Measurements from ENCODE around the gene SHE.

SHE gene

DNA sequence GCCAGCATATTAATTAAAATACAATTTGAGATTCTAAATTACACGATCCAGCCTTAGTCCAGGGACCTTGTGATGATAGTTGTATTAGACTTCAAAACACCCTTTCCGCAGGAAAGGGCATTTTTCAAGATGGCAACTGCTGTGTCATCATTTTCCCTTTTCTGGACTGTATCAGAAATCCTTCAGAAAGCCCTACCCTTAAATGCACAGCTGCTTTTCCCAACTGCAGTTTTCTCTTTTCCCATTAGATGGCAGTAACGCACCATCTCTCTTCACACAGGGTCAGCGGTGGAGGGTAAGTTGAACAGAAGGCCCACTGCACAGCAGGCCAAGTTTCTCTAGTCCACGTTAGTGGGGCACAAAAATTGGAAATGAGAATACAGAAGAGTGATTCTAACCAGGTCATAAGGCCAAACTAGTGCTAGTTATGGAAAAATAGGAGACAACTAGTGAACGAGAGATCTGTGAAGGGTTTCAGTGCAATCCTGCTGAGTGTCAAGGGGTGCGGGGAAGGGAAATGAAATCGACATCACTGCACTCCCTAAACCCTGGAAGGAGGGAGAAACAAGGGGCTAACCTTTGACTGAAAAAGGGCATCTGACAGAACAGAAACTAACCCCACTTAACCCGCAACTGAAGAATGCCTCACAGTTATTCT is 22.3 kb downstream of the SHE start:
- DNase-seq (ENCODE audit: low read depth in 2 of 2), result peak; percentile 76 to 80

DNA sequence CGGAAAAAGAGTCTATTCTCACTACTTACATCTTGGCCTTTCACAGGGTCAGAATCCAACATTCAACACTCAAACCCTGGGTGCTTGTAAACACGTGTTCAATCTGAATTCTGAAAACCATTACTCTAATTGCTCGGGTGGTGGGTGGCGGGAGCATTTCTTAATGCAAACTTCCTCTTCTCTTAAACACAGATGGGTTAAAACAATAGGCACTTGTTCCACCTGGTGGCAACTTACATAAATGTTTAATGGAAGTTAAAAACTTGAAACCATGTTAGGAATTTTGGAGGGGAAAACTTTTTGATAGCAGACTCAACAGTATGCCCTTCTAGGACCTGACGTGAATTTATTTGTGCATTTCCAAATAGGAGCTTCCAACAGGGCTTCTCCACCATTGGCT is 23.6 kb downstream of the SHE start:
- DNase-seq (ENCODE audit: low read depth in 2 of 2), result peak in 1 of 2 experiments; percentile 9

DNA sequence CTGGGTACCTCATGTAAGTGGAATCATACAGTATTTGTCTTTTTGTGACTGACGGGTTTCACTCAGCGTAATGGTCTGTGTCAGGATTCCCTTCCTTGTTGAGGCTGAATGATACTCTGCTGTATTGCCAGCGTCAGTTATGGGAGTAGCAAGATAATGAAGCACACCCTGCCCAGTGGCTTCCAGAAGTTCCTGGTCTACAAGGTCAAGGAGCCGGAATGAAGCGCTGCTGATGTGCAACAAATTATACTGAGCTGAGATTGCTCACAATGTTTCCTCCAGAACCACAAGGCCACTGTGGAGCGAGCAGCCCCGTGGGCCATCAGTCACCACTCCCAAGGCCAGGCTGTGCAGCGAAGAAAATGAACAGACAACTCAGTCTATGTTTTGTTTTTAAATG is 24.2 kb downstream of the SHE start:
- DNase-seq (ENCODE audit: low read depth in 2 of 2), result no peak

DNA sequence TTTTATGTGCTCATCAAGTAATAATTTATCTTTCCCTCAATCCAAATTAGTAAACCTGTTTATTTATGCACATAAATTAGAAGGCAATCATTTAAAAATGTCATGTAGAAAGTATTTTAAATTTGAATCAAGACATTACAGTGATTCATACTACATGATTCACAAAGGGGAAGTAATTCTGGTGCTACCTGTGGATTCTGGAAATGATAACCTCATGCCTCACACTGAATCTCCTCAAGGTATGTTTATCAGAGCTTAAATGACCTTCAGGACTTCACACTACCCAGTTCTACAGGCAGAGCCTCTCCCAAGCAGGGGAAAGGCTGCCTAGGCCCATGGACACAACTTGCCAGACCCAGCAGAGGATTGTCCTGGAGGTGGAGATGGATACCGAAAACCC is 25.4 kb downstream of the SHE start:
- DNase-seq (ENCODE audit: low read depth in 2 of 2), result no peak

DNA sequence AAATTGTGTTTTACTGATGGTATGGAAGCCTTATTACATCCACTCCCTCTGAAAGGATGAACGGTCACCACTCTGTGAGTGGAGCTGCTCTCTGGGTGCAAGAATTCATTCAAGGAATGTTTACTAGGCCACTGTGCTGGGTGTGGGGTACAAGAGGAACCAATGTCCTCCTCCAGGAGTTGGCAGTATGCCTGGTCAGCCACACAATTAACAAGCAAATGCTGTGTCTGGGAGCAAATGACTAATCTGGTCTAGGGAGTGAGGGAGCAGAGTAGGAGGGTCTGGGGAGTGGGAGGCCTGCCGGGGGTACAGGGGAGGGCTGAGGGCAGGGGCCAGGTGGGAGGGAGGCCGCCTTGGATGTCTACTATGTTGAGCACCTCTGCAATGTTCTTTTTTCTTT is 27.4 kb downstream of the SHE start:
- DNase-seq (ENCODE audit: low read depth in 2 of 2), result peak; percentile 75 to 81

DNA sequence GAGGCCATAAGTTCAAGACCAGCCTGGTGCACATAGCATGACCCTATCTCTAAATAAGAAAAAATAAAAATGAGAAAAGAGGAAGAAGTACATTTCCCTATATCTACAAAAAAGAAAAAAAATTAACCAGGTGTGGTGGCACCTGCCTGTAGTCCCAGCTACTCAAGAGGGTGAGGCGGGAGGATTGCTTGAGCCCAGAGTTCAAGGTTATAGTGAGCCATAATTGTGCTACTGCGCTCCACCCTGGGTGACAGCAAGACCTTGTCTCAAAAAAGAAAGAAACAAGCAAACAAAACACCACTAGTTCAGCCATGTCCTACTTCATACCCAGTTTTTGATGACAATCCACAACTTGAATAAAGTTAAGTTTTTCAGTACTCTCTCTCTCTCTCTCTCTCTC is 30.9 kb downstream of the SHE start:
- no peak for DNase-seq (ENCODE audit: low read depth in 2 of 2)

DNA sequence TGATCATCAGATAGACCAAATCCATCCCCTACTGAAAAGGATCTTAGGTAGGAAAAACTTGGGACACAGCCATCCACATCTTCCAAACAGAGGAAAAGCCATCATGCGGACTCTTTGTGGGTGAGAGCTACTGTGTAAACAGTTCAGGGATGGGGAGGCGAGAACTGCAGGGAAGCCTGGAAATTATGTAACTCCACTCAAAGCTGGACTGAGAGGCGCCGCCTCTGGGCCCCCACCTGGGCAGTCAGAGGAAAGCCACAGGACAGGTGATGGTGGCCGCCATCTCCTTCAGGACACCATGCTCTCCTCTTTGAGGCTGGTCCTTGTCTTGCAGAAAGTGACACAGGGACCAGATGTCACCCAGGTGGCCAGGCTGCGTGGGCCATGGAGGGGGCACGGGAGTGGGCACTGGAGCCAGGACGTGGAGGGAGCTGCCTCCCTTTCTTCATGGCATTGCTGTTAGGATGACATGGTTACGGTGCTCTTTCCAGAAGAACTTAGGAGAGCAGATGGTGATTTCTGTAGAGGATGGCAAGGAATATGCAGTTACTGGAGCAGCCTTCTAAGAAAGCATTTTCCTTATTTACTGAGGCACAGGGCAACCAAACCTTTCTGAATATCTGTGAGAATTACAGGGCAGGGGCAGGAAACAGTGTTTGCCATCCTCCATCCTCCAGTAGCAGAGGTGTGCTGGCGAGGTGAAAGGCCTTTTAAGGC is 32.2 kb downstream of the SHE start:
- DNase-seq (ENCODE audit: low read depth in 2 of 2), result no peak

DNA sequence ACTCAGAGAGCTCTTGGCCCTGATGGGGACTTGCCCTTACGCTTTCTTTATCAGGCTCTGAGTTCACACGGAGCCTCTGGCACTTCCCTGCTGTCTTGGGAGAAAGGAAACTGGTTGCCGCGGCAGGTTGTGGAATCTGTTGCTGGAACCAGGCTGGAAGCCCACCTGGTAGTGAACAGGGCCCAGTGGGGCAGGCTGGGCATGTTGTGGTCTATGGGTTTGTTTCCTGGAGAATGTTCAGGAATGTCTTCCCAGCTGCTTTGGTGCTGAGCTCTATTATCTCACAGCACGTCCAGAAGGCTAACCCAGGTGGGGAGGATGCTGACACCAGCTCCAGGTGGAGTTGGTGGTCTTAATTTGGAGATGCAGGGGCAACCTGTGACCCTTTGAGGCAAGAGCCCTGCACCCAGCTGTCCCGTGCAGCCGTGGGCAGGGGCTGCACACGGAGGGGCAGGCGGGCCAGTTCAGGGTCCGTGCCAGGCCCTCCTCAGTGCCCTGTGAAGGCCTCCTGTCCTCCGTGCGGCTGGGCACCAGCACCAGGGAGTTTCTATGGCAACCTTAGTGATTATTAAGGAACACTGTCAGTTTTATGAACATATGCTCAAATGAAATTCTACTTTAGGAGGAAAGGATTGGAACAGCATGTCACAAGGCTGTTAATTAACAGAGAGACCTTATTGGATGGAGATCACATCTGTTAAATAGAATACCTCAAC is 33.5 kb downstream of the SHE start:
- no peak for DNase-seq (ENCODE audit: low read depth in 2 of 2)

DNA sequence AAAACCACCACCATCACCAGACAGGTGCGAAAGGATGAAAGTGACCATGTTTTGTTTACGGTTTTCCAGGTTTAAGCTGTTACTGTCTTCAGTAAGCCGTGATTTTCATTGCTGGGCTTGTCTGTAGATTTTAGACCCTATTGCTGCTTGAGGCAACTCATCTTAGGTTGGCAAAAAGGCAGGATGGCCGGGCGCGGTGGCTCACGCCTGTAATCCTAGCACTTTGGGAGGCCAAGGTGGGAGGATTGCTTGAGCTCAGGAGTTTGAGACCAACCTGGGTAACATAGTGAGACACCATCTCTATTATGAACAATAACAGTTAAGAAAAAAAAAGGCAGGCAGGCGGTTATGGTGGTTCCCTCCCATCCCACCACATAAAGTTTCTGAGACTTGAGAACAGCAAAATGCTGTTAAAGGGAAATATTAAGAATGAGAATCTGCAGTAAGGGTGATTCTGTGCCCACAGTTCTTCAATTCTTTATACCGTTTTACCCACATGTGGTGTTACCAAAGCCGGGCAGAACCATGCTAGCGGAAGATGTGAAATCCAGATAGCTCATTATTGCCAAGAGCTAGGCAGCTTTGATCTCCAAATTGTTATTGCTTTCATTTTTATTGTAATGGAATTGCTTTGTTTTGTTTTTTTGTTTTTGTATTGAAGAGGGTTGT is 34.6 kb downstream of the SHE start:
- no peak for DNase-seq (ENCODE audit: low read depth in 2 of 2)

DNA sequence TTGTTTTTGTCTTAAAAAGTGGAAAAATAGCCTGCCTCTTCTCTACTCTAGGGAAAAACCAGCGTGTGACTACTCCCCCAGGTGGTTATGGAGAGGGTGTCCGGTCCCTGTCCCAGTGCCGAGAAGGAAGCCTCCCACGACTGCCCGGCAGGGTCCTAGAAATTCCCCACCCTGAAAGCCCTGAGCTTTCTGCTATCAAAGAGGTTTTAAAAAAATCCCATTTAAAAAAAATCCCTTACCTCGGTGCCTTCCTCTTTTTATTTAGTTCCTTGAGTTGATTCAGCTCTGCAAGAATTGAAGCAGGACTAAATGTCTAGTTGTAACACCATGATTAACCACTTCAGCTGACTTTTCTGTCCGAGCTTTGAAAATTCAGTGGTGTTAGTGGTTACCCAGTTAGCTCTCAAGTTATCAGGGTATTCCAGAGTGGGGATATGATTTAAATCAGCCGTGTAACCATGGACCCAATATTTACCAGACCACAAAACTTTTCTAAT is 35.2 kb downstream of the SHE start:
- DNase-seq (ENCODE audit: low read depth in 2 of 2), result no peak

DNA sequence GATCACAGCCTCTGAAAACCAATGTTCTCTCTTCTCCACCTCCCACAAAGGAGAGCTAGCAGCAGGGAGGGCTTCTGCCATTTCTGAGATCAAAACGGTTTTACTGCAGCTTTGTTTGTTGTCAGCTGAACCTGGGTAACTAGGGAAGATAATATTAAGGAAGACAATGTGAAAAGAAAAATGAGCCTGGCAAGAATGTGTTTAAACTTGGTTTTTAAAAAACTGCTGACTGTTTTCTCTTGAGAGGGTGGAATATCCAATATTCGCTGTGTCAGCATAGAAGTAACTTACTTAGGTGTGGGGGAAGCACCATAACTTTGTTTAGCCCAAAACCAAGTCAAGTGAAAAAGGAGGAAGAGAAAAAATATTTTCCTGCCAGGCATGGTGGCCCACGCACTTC is 36.0 kb downstream of the SHE start:
- no peak for DNase-seq (ENCODE audit: low read depth in 2 of 2)

DNA sequence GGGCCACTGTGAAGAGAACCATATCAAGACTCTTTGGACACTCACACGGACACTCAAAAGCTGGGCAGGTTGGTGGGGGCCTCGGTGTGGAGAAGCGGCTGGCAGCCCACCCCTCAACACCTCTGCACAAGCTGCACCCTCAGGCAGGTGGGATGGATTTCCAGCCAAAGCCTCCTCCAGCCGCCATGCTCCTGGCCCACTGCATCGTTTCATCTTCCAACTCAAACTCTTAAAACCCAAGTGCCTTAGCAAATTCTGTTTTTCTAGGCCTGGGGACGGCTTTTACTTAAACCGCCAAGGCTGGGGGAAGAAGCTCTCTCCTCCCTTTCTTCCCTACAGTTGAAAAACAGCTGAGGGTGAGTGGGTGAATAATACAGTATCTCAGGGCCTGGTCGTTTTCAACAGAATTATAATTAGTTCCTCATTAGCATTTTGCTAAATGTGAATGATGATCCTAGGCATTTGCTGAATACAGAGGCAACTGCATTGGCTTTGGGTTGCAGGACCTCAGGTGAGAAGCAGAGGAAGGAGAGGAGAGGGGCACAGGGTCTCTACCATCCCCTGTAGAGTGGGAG is 36.5 kb downstream of the SHE start:
- no peak for DNase-seq (ENCODE audit: low read depth in 2 of 2)

DNA sequence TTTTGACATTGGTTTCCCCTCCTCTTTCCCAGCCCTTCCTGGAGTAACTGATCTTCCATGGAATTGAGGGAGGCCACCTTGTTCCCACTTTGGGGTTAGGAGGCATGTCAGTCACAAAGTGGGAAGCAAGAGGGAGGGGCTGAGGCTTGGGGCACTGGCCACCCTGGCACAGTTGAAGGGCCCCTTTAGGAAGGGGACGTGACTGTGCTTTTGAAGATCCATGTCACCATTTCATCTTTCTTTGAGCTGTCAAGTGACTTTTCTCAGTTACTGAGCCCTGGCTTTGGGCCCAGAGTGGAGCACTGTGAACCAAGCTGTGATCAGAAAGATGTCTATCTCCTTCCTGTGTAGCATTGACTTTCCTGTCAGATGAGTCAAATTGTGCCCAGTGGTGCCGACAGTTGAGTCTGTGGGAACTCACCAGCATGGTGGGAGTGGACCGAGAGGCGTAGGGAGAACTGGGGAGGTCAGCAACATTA is 38.7 kb downstream of the SHE start:
- no peak for DNase-seq (ENCODE audit: low read depth in 2 of 2)

DNA sequence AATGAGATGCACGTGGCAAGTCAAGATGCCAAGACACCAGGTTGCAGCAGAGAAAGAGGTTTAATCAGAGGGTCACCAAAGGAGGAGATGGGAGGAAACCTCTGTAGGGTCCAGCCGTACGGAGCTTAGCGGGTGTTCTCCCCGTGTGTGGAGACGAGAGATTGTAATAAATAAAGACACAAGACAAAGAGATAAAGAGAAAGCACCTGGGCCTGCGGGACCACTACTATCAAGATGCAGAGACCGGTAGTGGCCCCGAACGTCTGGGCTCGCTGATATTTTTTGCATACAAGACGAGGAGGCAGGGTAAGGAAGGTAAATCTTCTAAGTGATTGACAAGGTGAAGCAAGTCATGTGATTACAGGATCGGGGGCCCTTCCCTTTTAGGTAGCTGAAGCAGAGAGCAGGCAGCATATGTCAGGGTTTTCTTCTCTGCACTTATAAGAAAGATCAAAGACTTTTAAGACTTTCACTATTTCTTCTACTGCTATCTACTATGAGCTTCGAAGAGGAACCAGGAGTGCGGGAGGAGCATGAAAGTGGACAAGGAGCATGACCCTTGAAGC is 41.4 kb downstream of the SHE start:
- DNase-seq (ENCODE audit: low read depth in 2 of 2), result no peak

DNA sequence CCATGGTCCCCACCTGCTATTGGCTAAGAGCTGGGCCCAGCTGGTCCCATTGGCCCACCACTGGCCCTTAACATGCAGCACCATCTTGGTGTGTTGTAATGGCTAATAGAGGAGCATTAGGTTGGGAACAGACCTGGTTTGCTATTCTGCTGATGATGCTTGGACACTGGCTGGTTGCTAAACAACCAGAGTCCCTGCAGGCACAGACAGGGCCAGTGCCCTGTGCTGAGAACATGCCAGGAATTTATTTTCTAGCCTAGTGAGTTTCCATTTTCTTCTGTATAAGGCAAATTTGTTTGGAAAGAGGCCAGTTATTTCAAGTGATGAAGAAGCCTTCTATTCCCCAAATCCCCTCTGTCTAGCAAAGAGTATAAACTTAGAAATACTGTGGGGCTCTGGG is 43.1 kb downstream of the SHE start:
- DNase-seq (ENCODE audit: low read depth in 2 of 2), result no peak

DNA sequence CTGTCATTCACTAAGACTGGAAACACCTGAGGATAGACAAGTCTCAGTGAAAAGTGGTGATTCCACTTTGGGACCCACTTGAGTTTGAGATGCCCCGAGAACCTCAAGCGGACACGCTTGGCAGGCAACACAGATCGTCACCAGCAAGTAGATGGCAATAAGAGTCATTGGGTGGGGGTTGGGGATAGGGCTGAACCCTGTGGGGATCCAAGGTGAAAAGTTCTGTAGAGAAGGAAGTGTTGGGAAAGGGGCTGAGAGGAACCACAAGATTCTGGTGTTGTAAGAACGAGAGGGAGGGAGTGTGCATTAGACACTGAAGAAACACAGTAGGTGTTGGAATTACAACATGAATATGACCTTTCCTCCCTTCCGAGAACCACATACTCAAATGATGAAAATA is 45.6 kb downstream of the SHE start:
- no peak for DNase-seq (ENCODE audit: low read depth in 2 of 2)

DNA sequence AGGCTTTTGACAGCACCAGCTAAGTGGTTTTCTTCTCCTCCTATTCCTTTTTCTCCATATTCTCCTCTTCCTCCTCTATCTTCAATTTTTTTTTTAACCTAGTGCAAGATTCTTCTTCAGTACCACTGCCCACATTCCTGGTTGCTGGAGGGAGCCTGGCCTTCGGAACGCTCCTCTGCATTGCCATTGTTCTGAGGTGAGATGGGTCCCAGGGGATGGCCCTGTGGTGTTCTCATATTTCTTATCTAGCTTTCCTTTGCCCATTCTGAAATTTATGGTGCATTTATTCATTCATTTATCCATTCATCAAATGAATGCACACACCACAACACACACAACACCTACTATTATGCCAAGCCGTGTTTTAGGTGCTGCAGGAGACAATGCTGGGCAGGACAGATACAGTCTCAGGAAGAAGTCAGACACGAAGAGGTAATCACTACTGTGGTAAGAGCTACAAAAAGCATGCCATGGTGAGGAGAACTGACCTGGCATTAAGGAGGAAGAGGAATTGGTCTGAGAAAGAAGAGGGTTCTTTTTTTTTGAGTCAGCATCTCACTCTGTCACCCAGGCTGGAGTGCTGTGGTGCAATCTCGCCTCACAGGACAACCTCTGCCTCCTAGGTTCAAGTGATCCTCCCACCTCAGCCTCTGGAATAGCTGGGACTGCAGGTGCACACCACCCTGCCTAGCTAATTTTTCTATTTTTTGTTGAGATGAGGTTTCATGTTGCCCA is 47.7 kb downstream of the SHE start:
- DNase-seq (ENCODE audit: low read depth in 2 of 2), result no peak

DNA sequence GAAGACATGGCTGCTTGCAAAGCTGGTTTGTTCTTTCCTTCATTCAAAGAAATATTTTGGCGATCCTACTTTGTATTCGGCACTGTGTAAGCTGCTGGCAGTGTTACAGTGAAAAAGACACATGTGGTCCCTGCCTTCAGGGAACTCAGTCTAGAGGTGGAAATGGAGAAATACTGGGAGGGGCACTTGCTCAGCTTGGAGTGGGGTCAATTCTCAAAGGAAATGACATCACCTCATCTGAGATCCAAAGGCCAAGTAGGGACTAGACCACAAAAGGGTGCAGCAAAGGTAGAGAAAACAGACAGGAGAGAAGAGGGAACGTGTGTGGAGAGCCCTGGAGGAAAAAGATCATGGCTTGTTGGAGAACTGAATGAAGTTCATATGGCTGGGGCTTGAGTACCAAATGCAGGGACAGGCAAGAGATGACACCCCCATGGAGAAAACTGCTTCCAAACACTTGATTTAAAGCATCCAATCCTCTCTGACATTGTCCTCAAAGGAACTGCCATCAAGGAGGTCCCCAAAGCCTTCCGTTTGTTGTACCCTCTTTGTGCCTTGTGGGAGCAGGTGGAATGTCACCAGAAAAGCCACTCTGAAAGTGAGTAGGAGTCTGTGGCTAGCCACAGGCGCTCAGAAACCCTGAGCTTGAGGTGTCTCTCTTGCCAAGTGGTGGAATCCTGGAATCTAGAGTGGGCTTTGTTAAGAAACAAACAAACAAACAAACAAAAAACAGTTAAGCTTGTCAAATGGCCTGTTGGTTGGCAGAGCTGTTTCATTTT is 48.4 kb downstream of the SHE start:
- no peak for DNase-seq (ENCODE audit: low read depth in 2 of 2)

DNA sequence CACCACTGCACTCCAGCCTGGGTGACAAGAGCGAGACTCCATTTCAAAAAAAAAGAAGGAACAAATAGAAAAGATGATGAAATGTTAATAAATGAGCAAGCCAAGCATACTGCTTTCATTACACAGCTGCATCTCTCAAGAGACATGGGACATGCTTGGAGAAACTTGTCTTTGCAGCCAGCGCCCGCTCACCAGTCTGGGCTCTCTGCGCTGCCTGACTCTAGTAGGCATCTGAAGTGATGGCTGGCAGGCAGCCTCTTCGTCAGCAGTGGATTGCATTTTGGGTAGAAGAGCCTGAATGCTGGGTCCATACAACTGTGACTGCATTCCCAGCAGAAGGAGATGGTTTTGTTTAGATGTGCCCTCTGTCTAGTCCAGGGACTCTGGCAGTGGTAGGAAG is 49.1 kb downstream of the SHE start:
- DNase-seq (ENCODE audit: low read depth in 2 of 2), result no peak

DNA sequence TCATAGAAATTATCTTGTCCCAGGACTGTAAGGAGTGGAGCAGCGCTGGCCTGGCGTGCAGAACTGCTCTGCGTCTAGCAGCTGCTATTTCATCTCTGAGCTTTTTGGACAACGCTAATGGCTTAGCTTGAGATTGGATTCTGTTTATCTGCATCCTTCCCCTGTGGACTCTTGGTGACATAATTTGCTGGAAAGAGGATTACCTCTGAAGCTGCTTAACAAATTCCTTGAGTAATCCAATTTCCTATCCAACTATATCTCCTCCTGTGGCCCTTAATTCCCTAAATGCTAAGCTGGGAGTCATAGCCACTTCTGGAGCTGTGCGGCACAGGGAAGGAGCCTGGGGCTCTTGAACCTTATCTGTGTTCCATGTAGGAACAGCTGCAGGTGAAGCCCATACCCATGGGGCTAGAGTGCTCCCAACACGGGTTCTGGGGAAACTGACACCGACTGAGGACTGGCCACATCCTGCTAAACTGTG is 53.8 kb downstream of the SHE start:
- DNase-seq (ENCODE audit: low read depth in 2 of 2), result no peak
